HG02642 (cell line): Measurements from ENCODE around the gene ZNF587B.
A peak's percentile ranks its signal among the peaks of the same experiment; 100 is the strongest.
"Not testable (repeated sequence)": the region's sequence is repeated elsewhere in the genome, so short reads cannot be mapped to it uniquely, and the experiment has no call there.

Source experiments
- ATAC-seq: cut with Tn5 transposase; IDR thresholded peaks from one replicate; pipeline ENCODE4 v1.9.1; 2021; ENCODE audit warnings: mild to moderate bottlenecking; ENCODE audit not compliant: unreplicated experiment, poor library complexity

Gene ZNF587B

GRCh38 chr19:57817976-57818375, 12.1 kb upstream of the ZNF587B start:
- no peak for ATAC-seq

GRCh38 chr19:57818378-57818777, 11.7 kb upstream of the ZNF587B start:
- no peak for ATAC-seq

GRCh38 chr19:57819475-57820148, 10.5 kb upstream of the ZNF587B start:
- ATAC-seq = peak; percentile 89

GRCh38 chr19:57820599-57820998, 9.5 kb upstream of the ZNF587B start:
- ATAC-seq = no peak

- ATAC-seq = not testable (repeated sequence)
Measured at GRCh38 chr19:57821095-57821494, 9.0 kb upstream of the ZNF587B start.

GRCh38 chr19:57821501-57821900, 8.6 kb upstream of the ZNF587B start:
- ATAC-seq = not testable (repeated sequence)

- ATAC-seq = not testable (repeated sequence)
Measured at GRCh38 chr19:57823155-57823554, 6.9 kb upstream of the ZNF587B start.

GRCh38 chr19:57823608-57824007, 6.5 kb upstream of the ZNF587B start:
- ATAC-seq = not testable (repeated sequence)

GRCh38 chr19:57825511-57825910, 4.6 kb upstream of the ZNF587B start:
- ATAC-seq = no peak

- no peak for ATAC-seq
Measured at GRCh38 chr19:57829316-57829715, 783 bp upstream of the ZNF587B start.

- ATAC-seq = not testable (repeated sequence)
Measured at GRCh38 chr19:57836991-57837390, 6.9 kb downstream of the ZNF587B start.

- not testable (repeated sequence) for ATAC-seq
Measured at GRCh38 chr19:57838622-57839191, 8.6 kb downstream of the ZNF587B start.

GRCh38 chr19:57841122-57841763, 11.1 kb downstream of the ZNF587B start:
- no peak for ATAC-seq

- ATAC-seq = not testable (repeated sequence)
Measured at GRCh38 chr19:57847164-57847563, 17.1 kb downstream of the ZNF587B start.

GRCh38 chr19:57849162-57849665, 19.1 kb downstream of the ZNF587B start:
- not testable (repeated sequence) for ATAC-seq

GRCh38 chr19:57849666-57850473, 19.8 kb downstream of the ZNF587B start, which contains the start of gene ZNF587:
Gene ZNF587, plus strand, starts transcription at chr19:57849859. Its CDS starts 180 bp downstream, at chr19:57850039.
- peak; percentile 96 for ATAC-seq

- ATAC-seq = no peak
Measured at GRCh38 chr19:57850553-57851017, 20.5 kb downstream of the ZNF587B start.

GRCh38 chr19:57851812-57852603, 21.9 kb downstream of the ZNF587B start:
- not testable (repeated sequence) for ATAC-seq

GRCh38 chr19:57854117-57854516, 24.0 kb downstream of the ZNF587B start:
- ATAC-seq = not testable (repeated sequence)
